Measurements from ENCODE around the gene CPS1.

The CPS1 gene

DNA sequence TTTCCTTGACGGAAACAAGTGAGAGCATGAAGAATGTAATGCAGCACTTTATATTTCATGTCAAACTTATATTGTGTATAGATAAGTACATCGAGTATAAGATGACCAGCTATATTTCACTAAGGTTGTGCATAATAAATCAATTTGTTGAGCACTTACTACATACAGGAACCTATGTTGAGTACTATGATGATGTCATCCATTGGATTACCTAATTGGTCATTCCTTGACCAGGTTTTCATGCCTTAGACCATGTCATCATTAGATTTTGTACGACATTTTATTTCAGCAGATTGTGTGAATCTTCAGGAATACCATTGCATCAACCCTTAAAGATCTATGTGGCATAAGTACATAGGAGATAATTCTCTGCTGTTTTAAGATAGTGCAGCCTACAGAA, 119.7 kb downstream of the CPS1 start:
- TF ChIP-seq EZH2phosphoT487 (conservative IDR thresholded peaks at IDR 0.05; ENCODE audit: low read length), result no peak
- TF ChIP-seq, protein P1, sequence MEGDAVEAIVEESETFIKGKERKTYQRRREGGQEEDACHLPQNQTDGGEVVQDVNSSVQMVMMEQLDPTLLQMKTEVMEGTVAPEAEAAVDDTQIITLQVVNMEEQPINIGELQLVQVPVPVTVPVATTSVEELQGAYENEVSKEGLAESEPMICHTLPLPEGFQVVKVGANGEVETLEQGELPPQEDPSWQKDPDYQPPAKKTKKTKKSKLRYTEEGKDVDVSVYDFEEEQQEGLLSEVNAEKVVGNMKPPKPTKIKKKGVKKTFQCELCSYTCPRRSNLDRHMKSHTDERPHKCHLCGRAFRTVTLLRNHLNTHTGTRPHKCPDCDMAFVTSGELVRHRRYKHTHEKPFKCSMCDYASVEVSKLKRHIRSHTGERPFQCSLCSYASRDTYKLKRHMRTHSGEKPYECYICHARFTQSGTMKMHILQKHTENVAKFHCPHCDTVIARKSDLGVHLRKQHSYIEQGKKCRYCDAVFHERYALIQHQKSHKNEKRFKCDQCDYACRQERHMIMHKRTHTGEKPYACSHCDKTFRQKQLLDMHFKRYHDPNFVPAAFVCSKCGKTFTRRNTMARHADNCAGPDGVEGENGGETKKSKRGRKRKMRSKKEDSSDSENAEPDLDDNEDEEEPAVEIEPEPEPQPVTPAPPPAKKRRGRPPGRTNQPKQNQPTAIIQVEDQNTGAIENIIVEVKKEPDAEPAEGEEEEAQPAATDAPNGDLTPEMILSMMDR (IDR thresholded peaks at IDR 0.05; ENCODE audit: insufficient read depth, low read length, poor library complexity, severe bottlenecking), result no peak
- Histone ChIP-seq H3F3A (ENCODE audit: insufficient read depth) (no peaks in the 10 kb centered on the region), H3K9me3 (ENCODE audit: insufficient read depth, low read length) (no peaks in the 10 kb centered on the region), H3K9ac (ENCODE audit: low read length) (no peak overlapping the region), H3K4me2 (ENCODE audit: low read depth, low read length, poor library complexity, severe bottlenecking) (no peak overlapping the region), H3K36me3 (ENCODE audit: low read length) (no peaks in the 10 kb centered on the region), H3K79me2 (ENCODE audit: insufficient read depth, low read length) (no peaks in the 10 kb centered on the region), H3K27me3 (ENCODE audit: low read length) (no peaks in the 10 kb centered on the region), H3K27ac (ENCODE audit: low read depth, low read length) (no peak overlapping the region), H4K20me1 (ENCODE audit: low read depth, low read length) (no peaks in the 10 kb centered on the region), H3K4me3 (ENCODE audit: insufficient read depth, low read length, poor library complexity, severe bottlenecking) (no peak overlapping the region), H2AFZ (ENCODE audit: low read depth, low read length, severe bottlenecking) (no peak overlapping the region), H3K9me2 (replicated peaks; ENCODE audit: insufficient read depth, low read length) (no peaks in the 10 kb centered on the region)

DNA sequence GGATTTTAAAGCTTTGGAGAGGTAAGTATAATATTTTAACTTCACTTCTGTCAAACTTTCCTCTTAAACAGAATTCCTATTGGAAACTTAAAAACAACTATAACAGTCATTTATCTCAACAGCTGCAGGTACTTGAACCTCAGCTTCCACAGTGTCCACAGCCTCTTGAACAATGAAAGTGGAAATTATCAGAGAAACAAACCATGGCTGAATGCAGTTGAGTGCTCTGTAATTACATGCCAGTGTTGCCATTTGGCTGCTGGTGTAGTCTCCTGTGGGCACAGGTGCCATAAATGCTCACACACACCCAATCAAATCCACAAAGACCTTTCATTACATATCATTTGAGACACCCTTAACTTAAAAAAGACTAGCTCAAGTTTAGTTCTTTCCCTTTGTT, 125.1 kb downstream of the CPS1 start:
- Histone ChIP-seq H3K9me2 (replicated peaks; ENCODE audit: insufficient read depth, low read length) (no peaks in the 10 kb centered on the region), H3K9me3 (ENCODE audit: insufficient read depth, low read length) (no peaks in the 10 kb centered on the region), H3K27ac (ENCODE audit: low read depth, low read length) (no peak overlapping the region), H3K4me2 (ENCODE audit: low read depth, low read length, poor library complexity, severe bottlenecking) (no peak overlapping the region), H3K79me2 (ENCODE audit: insufficient read depth, low read length) (no peaks in the 10 kb centered on the region), H3F3A (ENCODE audit: insufficient read depth) (no peaks in the 10 kb centered on the region), H3K36me3 (ENCODE audit: low read length) (no peaks in the 10 kb centered on the region), H3K4me3 (ENCODE audit: insufficient read depth, low read length, poor library complexity, severe bottlenecking) (no peak overlapping the region), H3K27me3 (ENCODE audit: low read length) (no peaks in the 10 kb centered on the region), H3K9ac (ENCODE audit: low read length) (no peak overlapping the region), H4K20me1 (ENCODE audit: low read depth, low read length) (no peaks in the 10 kb centered on the region), H2AFZ (ENCODE audit: low read depth, low read length, severe bottlenecking) (no peak overlapping the region)
- TF ChIP-seq, protein P1 (IDR thresholded peaks at IDR 0.05; ENCODE audit: insufficient read depth, low read length, poor library complexity, severe bottlenecking), result no peak
- TF ChIP-seq EZH2phosphoT487 (conservative IDR thresholded peaks at IDR 0.05; ENCODE audit: low read length), result no peak

DNA sequence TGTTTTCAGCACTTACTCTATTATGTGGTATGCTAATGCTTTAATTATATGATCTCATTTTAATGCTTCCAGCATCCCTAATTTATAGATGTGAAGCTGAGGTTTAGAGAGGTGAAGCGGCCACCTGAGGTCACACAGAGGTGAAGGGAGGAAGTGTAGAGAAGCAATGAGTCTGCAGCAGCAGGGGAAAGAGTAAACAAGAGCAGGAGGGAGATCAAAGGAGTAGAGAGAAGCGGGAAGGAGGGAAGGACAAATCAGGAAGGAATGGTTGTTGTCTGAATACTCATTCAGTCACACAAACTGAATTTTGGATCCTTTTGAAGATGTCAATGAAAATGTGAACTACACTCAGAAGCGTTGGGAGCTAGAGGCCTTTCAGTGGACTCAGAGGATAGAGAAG, 130.0 kb downstream of the CPS1 start:
- H3K36me3 ChIP-seq (ENCODE audit: low read length), result no peaks in the 10 kb centered on the region
- no peak overlapping the region for H3K4me2 ChIP-seq (ENCODE audit: low read depth, low read length, poor library complexity, severe bottlenecking)
- no peaks in the 10 kb centered on the region for H3K79me2 ChIP-seq (ENCODE audit: insufficient read depth, low read length)
- H3K27me3 ChIP-seq (ENCODE audit: low read length), result no peaks in the 10 kb centered on the region
- H2AFZ ChIP-seq (ENCODE audit: low read depth, low read length, severe bottlenecking), result no peak overlapping the region
- H3K9ac ChIP-seq (ENCODE audit: low read length), result no peak overlapping the region
- H3F3A ChIP-seq (ENCODE audit: insufficient read depth), result no peaks in the 10 kb centered on the region
- no peaks in the 10 kb centered on the region for H3K9me2 ChIP-seq (replicated peaks; ENCODE audit: insufficient read depth, low read length)
- no peak for TF ChIP-seq EZH2phosphoT487 (conservative IDR thresholded peaks at IDR 0.05; ENCODE audit: low read length)
- TF ChIP-seq, protein P1 (IDR thresholded peaks at IDR 0.05; ENCODE audit: insufficient read depth, low read length, poor library complexity, severe bottlenecking), result no peak
- no peak overlapping the region for H3K4me3 ChIP-seq (ENCODE audit: insufficient read depth, low read length, poor library complexity, severe bottlenecking)
- H4K20me1 ChIP-seq (ENCODE audit: low read depth, low read length), result no peaks in the 10 kb centered on the region
- no peaks in the 10 kb centered on the region for H3K9me3 ChIP-seq (ENCODE audit: insufficient read depth, low read length)
- H3K27ac ChIP-seq (ENCODE audit: low read depth, low read length), result no peak overlapping the region

All from SU-DHL-6 (cell line).